IMR-90 (cell line): ENCODE results near the gene IPO7. TPM values are rescaled to one million over a fixed set of nuclear protein-coding genes. Genes with fewer than 3 reads are reported as not detected.
A peak's percentile ranks its signal among the peaks of the same experiment; 100 is the strongest.

Source experiments
- ATAC-seq: fragments of 200-7000 bp; cut with Tn5 transposase; 2 replicates; pipeline ENCODE4 v1.9.1; 2020; ENCODE audit warnings: low read depth, mild to moderate bottlenecking, moderate library complexity
- BruUV-seq: library from RNA; stranded (reverse); fragments of 400-500 nt; replicated peaks from 2 replicates; lab custom pipeline; 2021; lab: Mats Ljungman, UMichigan
- CTCF ChIA-PET: fragments of 300-600 bp; formaldehyde crosslinking; extraction: SDS; loops from one replicate; lab custom pipeline; 2021; ENCODE audit warnings: antibody characterized with exemption; lab: Yijun Ruan, JAX
- POLR2A ChIA-PET: fragments of 300-600 bp; sonication (Branson Sonifier 250); formaldehyde crosslinking; loops from one replicate; lab custom pipeline; 2022; ENCODE audit warnings: antibody characterized with exemption; ENCODE audit not compliant: unreplicated experiment; lab: Charles Lee
- DNase-seq: peaks from one replicate; pipeline ENCODE4 v3.0.0; 2013
- H2AFZ ChIP-seq: replicated peaks from 2 replicates; pipeline ENCODE3; 2013; ENCODE audit warnings: low read length, mild to moderate bottlenecking; ENCODE audit not compliant: poor library complexity
- H2AK5ac ChIP-seq: 2 replicates; pipeline ENCODE4 v1.6.1; 2013; ENCODE audit warnings: low read depth, low read length, inconsistent platforms
- H2AK9ac ChIP-seq: replicated peaks from 2 replicates; pipeline ENCODE3; 2013; ENCODE audit warnings: mild to moderate bottlenecking, low read depth, low read length, moderate library complexity; ENCODE audit not compliant: poor library complexity
- H2BK120ac ChIP-seq: 2 replicates; pipeline ENCODE4 v1.6.1; 2013; ENCODE audit warnings: low read depth, low read length, inconsistent platforms
- H2BK15ac ChIP-seq: 3 replicates; pipeline ENCODE4 v1.6.1; 2013; ENCODE audit warnings: low read depth, low read length, inconsistent platforms
- H2BK20ac ChIP-seq: 2 replicates; pipeline ENCODE4 v1.6.1; 2013; ENCODE audit warnings: low read depth, mild to moderate bottlenecking, inconsistent platforms, low read length, moderate library complexity
- H2BK5ac ChIP-seq: 2 replicates; pipeline ENCODE4 v1.6.1; 2013; ENCODE audit warnings: mild to moderate bottlenecking, low read depth, low read length, inconsistent platforms; ENCODE audit not compliant: poor library complexity, severe bottlenecking
- H3K14ac ChIP-seq: replicated peaks from 2 replicates; pipeline ENCODE4 v1.6.1; 2013; ENCODE audit warnings: low read depth, low read length, inconsistent platforms
- H3K18ac ChIP-seq: 2 replicates; pipeline ENCODE4 v1.6.1; 2013; ENCODE audit warnings: low read depth, low read length, control low read depth
- H3K23ac ChIP-seq: 2 replicates; pipeline ENCODE4 v1.6.1; 2013; ENCODE audit warnings: low read depth, low read length, inconsistent platforms
- H3K27ac ChIP-seq: 2 replicates; pipeline ENCODE4 v1.5.1; 2013; ENCODE audit warnings: mild to moderate bottlenecking, control low read depth, low read length; ENCODE audit not compliant: insufficient read depth
- H3K27me3 ChIP-seq: 2 replicates; pipeline ENCODE4 v1.6.1; 2013; ENCODE audit warnings: low read length; ENCODE audit not compliant: control insufficient read depth, insufficient read depth
- H3K36me3 ChIP-seq: 2 replicates; pipeline ENCODE4 v1.6.1; 2013; ENCODE audit warnings: low read length, mixed read lengths; ENCODE audit not compliant: control insufficient read depth, insufficient read depth
- H3K4ac ChIP-seq: 2 replicates; pipeline ENCODE4 v1.6.1; 2013; ENCODE audit warnings: low read depth, low read length, inconsistent platforms
- H3K4me1 ChIP-seq: 2 replicates; pipeline ENCODE4 v1.6.1; 2013; ENCODE audit warnings: low read length, mixed read lengths; ENCODE audit not compliant: control insufficient read depth, insufficient read depth
- H3K4me2 ChIP-seq: 2 replicates; pipeline ENCODE4 v1.6.1; 2013; ENCODE audit warnings: low read depth, mild to moderate bottlenecking, control low read depth, low read length, moderate library complexity
- H3K4me3 ChIP-seq: 2 replicates; pipeline ENCODE4 v1.5.1; 2013; ENCODE audit warnings: low read depth, mild to moderate bottlenecking, control low read depth, low read length, moderate library complexity; ENCODE audit not compliant: insufficient read depth
- H3K56ac ChIP-seq: 2 replicates; pipeline ENCODE4 v1.6.1; 2013; ENCODE audit warnings: low read length, inconsistent platforms; ENCODE audit not compliant: insufficient read depth; ENCODE audit errors: extremely low read depth
- H3K79me1 ChIP-seq, 2 experiments: 2 replicates each; pipeline ENCODE4 v1.6.1; 2013; ENCODE audit warnings: low read length in 2 of 2, inconsistent platforms in 1 of 2, low read depth in 1 of 2
- H3K9ac ChIP-seq: 2 replicates; pipeline ENCODE4 v1.6.1; 2013; ENCODE audit warnings: low read depth, low read length, control low read depth
- H3K9me1 ChIP-seq: 2 replicates; pipeline ENCODE4 v1.6.1; 2013; ENCODE audit warnings: low read length, inconsistent platforms; ENCODE audit not compliant: insufficient read depth
- H3K9me3 ChIP-seq: 2 replicates; pipeline ENCODE4 v1.6.1; 2013; ENCODE audit warnings: low read length; ENCODE audit not compliant: control insufficient read depth, insufficient read depth
- H4K20me1 ChIP-seq: 2 replicates; pipeline ENCODE4 v1.6.1; 2013; ENCODE audit warnings: low read length, inconsistent platforms; ENCODE audit not compliant: insufficient read depth
- H4K5ac ChIP-seq: 2 replicates; pipeline ENCODE4 v1.6.1; 2013; ENCODE audit warnings: mild to moderate bottlenecking, low read depth, low read length, control low read depth
- H4K8ac ChIP-seq, 2 experiments: 2 replicates each; pipeline ENCODE4 v1.6.1; 2013; ENCODE audit warnings: low read depth in 2 of 2, low read length in 2 of 2, control low read depth in 1 of 2, inconsistent platforms in 1 of 2
- H4K91ac ChIP-seq: 2 replicates; pipeline ENCODE4 v1.6.1; 2013; ENCODE audit warnings: low read depth, low read length, inconsistent platforms; ENCODE audit not compliant: insufficient read depth
- CEBPB ChIP-seq: IDR thresholded peaks from 2 replicates; pipeline ENCODE4 v1.6.1; 2012; ENCODE audit warnings: low read depth, low read length, improper control_type of control experiment
- MAZ ChIP-seq: IDR thresholded peaks from 2 replicates; pipeline ENCODE4 v1.6.1; 2012; ENCODE audit warnings: low read depth, mild to moderate bottlenecking, low read length, improper control_type of control experiment, moderate library complexity, borderline replicate concordance
- POLR2A ChIP-seq: IDR thresholded peaks from 2 replicates; pipeline ENCODE4 v1.6.1; 2012; ENCODE audit warnings: mild to moderate bottlenecking, low read depth, low read length
- RFX5 ChIP-seq: IDR thresholded peaks from 2 replicates; pipeline ENCODE4 v1.8.0; 2012; ENCODE audit warnings: low read depth, mild to moderate bottlenecking, low read length, moderate library complexity
- whole genome bisulfite sequencing, 2 experiments: methylation state at CpG; one replicate each; pipeline versions ENCODE4 v1.1.5 to v1.1.7; 2013; ENCODE audit warnings: missing lambda C conversion rate in 2 of 2; ENCODE audit not compliant: insufficient read length in 1 of 2; ENCODE audit errors: extremely low coverage in 2 of 2; 5-methylcytosine and 5-hydroxymethylcytosine counted together
- dilution Hi-C: fragments of 300-500 bp; cut with HindIII; formaldehyde crosslinking; loops from one replicate; pipeline ENCODE4 v1.14.3; 2018; ENCODE audit warnings: low sequenced_read_pairs; ENCODE audit not compliant: unreplicated experiment
- in situ Hi-C: fragments of 300-500 bp; cut with MboI; formaldehyde crosslinking; loops from 3 replicates; pipeline ENCODE4 v1.14.3; 2019; ENCODE audit warnings: low sequenced_read_pairs, inconsistent platforms, mixed read lengths
- intact Hi-C: fragments of 100-400 bp; cut with micrococcal nuclease; formaldehyde crosslinking; loops from 2 replicates; pipeline ENCODE4 v1.10.0; 2022
- polyA plus RNA-seq, 3 experiments: library from polyadenylated mRNA; depleted of rRNA; stranded (reverse); fragments of >200 nt; gene quantifications; 2 replicates each; pipeline ENCODE4 v1.2.3, GENCODE V29; 2012; ENCODE audit warnings: low replicate concordance in 1 of 3
- total RNA-seq: library from RNA; depleted of rRNA; stranded (reverse); fragments of >200 nt; gene quantifications from 2 replicates; pipeline ENCODE4 v1.2.3, GENCODE V29; 2012

Gene IPO7
- total and polyA plus RNA-seq, 2 of the 4 experiments (the other 2 are of a cell fraction): 40.6 to 110 TPM

DNA sequence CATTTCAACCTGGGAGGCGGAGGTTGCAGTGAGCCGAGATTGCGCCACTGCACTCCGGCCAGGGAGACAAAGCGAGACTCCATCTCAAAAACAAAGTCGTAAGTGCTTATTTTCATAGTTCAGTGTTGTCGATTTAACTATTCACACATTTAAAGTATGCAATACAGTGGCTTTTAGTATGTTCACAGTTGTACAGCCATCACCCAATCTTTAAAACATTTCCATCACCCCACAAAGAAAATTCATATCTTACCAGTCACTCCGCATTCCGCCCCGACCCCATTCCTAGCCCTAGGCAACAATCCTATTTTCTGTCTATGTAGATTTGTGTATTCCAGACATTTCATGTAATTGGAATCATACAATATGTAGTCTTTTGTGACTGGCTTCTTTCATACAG, 11.9 kb downstream of the IPO7 start:
- intact Hi-C loops: no loop called here
- TF ChIP-seq POLR2A (no peak), CEBPB (0 out of 2 replicates have a peak, but pooled peaks have one; percentile 3), MAZ (no peak), RFX5 (no peak)
- Histone ChIP-seq H4K91ac (no peak overlapping the region), H4K20me1 (peaks cover 83% of the 10 kb centered on the region), H4K5ac (no peak overlapping the region), H2BK20ac (no peak overlapping the region), H3K36me3 (no peaks in the 10 kb centered on the region; the same call in 1 of the 2 replicates), H3K9ac (no peak overlapping the region), H2BK5ac (no peak overlapping the region), H2AK9ac (no peak overlapping the region), H3K18ac (no peak overlapping the region), H3K27me3 (no peaks in the 10 kb centered on the region), H2BK15ac (no peak overlapping the region), H3K27ac (no peak overlapping the region), H3K4me1 (peaks cover 5% of the 10 kb centered on the region; the same call in 1 of the 2 replicates), H3K23ac (no peak overlapping the region), H2AK5ac (no peak overlapping the region), H3K56ac (no peak overlapping the region), H2AFZ (no peak overlapping the region), H3K14ac (no peak overlapping the region), H3K4ac (no peak overlapping the region), H3K79me1 (peaks cover 0 to 24% of the 10 kb centered on the region in 2 experiments; a peak in 2 of 4 replicates), H3K4me3 (no peak overlapping the region), H3K9me3 (no peaks in the 10 kb centered on the region), H2BK120ac (no peak overlapping the region), H3K9me1 (peaks cover 7% of the 10 kb centered on the region), H4K8ac (no peak overlapping the region; a peak in 1 of 4 replicates), H3K4me2 (no peak overlapping the region)
- dilution Hi-C loops: no loop called here
- CTCF ChIA-PET: no interaction called here
- in situ Hi-C loops: no loop called here
- BruUV-seq: no TSS peak
- DNase-seq (no peak), ATAC-seq (no peak)
- WGBS, 2 experiments: 93% methylated on average over 5 of the region's 10 CpGs; no CpG with 5 or more reads in 1 of the 2 experiments
- POLR2A ChIA-PET: no interaction called here
